D721Med (cell line): ENCODE data around the gene MAP2.

Experiments
- DNase-seq: peaks from one replicate; pipeline ENCODE4 v3.0.0; 2011; ENCODE audit warnings: low spot score; ENCODE audit not compliant: insufficient read length
- FAIRE-seq: peaks from 2 replicates; lab custom pipeline; 2011; peaks lifted over from hg19 to GRCh38; lab: Jason Lieb, UNC
- CTCF ChIP-seq: IDR thresholded peaks from 2 replicates; pipeline ENCODE4 v1.5.1; 2012; ENCODE audit warnings: mild to moderate bottlenecking, control low read depth; ENCODE audit not compliant: insufficient read depth; ENCODE audit errors: missing control alignments

Gene MAP2

GRCh38 chr2:209401788-209402187, 22.1 kb upstream of the MAP2 start:
- DNase-seq (no peak), FAIRE-seq (peak; percentile 53)
- TF ChIP-seq CTCF = no peak

DNA sequence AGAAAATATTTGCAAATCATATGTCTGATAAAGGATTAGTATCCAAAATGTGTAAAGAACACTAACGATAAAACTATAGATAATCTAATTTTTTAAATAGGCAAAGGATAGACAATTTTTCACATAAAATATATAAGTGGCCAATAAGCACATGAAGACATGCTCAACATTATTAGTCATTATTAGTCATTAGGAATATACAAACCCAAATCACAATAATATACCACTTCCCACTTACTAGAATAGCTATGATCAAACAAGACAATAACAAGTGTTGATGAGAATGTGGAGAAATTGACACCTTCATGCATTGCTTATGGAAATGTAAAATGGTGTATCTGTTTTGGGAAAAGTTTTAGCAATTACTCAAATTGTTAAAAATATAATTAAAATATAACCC, 12.6 kb upstream of the MAP2 start:
- TF ChIP-seq CTCF = no peak
- FAIRE-seq (no peak), DNase-seq (no peak)

GRCh38 chr2:209411718-209412117, 12.1 kb upstream of the MAP2 start:
- FAIRE-seq (no peak), DNase-seq (no peak)
- TF ChIP-seq CTCF = no peak

GRCh38 chr2:209413311-209414014, 10.4 kb upstream of the MAP2 start:
- no peak for TF ChIP-seq CTCF
- FAIRE-seq (no peak), DNase-seq (no peak)

GRCh38 chr2:209416913-209417312, 6.9 kb upstream of the MAP2 start:
- FAIRE-seq (no peak), DNase-seq (no peak)
- no peak for TF ChIP-seq CTCF

DNA sequence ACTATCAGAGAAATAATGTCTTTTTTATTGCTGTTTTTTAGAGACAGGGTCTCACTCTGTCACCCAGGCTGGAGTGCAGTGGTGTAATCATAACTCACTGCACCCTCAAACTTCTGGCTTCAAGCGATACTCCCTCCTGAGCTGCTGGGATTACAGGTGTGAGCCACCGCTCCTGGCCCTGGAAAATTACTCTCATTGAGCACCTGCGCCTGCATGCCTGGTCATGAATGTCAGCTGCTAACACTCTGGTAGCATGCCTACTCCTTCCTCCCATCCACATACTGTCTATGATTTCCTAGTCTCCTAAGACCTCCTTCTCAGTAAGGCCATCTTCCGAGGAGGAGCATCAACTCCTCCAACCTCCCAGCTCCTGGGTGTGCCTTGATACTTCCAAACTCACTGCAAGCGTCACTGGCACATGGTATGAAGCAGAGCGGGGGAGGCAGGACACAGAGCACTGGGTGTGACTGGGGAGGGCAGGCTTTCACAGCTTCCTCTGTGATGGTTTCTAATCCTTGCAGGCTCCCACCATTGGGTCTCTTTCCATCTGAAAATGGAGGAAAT, 1.6 kb upstream of the MAP2 start:
- DNase-seq (no peak), FAIRE-seq (no peak)
- TF ChIP-seq CTCF = no peak

GRCh38 chr2:209424199-209424701, 403 bp downstream of the MAP2 start:
- no peak for DNase-seq
- FAIRE-seq = peak; percentile 6

More at GRCh38 chr2:209424199-209424701, 403 bp downstream of the MAP2 start:
- no peak for TF ChIP-seq CTCF
